Stomach (tissue), 19 donors: Measurements from ENCODE around the gene DCUN1D5. TPM values are rescaled to one million over a fixed set of nuclear protein-coding genes. Genes with fewer than 3 reads are reported as not detected.
A peak's percentile ranks its signal among the peaks of the same experiment; 100 is the strongest.

Experiments used
- DNase-seq, 2 donors: peaks; one replicate each; pipeline versions ENCODE4 v3.0.0 to v3.0.0-alpha.2; 2013 to 2019
- H3K27ac ChIP-seq, 5 donors: fragments of 200-600 bp in 4 of 5; sonication (generic) in 4 of 5; one replicate each; pipeline ENCODE4 v1.5.1; 2013 to 2019; ENCODE audit warnings: mild to moderate bottlenecking in 1 of 5, moderate library complexity in 1 of 5
- H3K27me3 ChIP-seq, 3 donors: fragments of 200-600 bp; sonication (generic); one replicate each; pipeline ENCODE4 v1.5.1; 2017 to 2019; ENCODE audit warnings: mixed run types in 1 of 3
- H3K36me3 ChIP-seq, 4 donors: fragments of 200-600 bp; sonication (generic); 1 replicate in 3 of 4; 2 replicates in 1 of 4; pipeline ENCODE4 v1.5.1; 2016 to 2019
- H3K4me1 ChIP-seq, 4 donors: fragments of 200-600 bp; sonication (generic); one replicate each; pipeline ENCODE4 v1.5.1; 2016 to 2019
- H3K4me3 ChIP-seq, 4 donors: fragments of 200-600 bp; sonication (generic) in 3 of 4; one replicate each; pipeline ENCODE4 v1.5.1; 2016 to 2019; ENCODE audit warnings: mild to moderate bottlenecking in 1 of 4
- H3K9me3 ChIP-seq, 4 donors: fragments of 200-600 bp; sonication (generic); one replicate each; pipeline ENCODE4 v1.5.1; 2016 to 2019
- CTCF ChIP-seq, 7 experiments: fragments of 450-650 bp in 4 of 7; fragments of 200-600 bp in 3 of 7; sonication (generic) in 3 of 7; IDR thresholded peaks; one replicate each; pipeline ENCODE4 v1.5.1; 2016 to 2019; ENCODE audit warnings: antibody characterized with exemption in 7 of 7, control low read depth in 2 of 7, mild to moderate bottlenecking in 1 of 7
- EP300 ChIP-seq: sonication (generic); formaldehyde crosslinking; IDR thresholded peaks from one replicate; pipeline ENCODE4 v1.6.1; 2017; ENCODE audit warnings: antibody characterized with exemption
- POLR2A ChIP-seq, 4 donors: fragments of 450-650 bp; IDR thresholded peaks; one replicate each; pipeline ENCODE4 v1.6.1; 2016; ENCODE audit warnings: antibody characterized with exemption in 4 of 4, control low read depth in 2 of 4, mild to moderate bottlenecking in 1 of 4, moderate library complexity in 1 of 4
- POLR2AphosphoS5 ChIP-seq, 3 donors: sonication (generic); formaldehyde crosslinking; IDR thresholded peaks; one replicate each; pipeline ENCODE4 v1.6.1; 2016; ENCODE audit warnings: antibody characterized with exemption in 3 of 3
- WGBS, 5 donors: extraction: QIAGEN DNeasy Blood & Tissue Kit in 3 of 5; methylation state at CpG; one replicate each; pipeline versions ENCODE4 v1.1.5 to v1.1.7; 2013 to 2018; 5-methylcytosine and 5-hydroxymethylcytosine counted together
- intact Hi-C: fragments of 100-400 bp; cut with DNase I; formaldehyde crosslinking; loops from one replicate; pipeline ENCODE4 v1.15.1; 2023; ENCODE audit warnings: low total_unique reads
- long read RNA-seq, 10 donors: transcript quantifications; one replicate each; lab custom pipeline, GENCODE V29; 2026
- polyA plus RNA-seq, 3 donors: library from polyadenylated mRNA; stranded (reverse); fragments of 200-250 nt; gene quantifications; one replicate each; pipeline ENCODE4 v1.2.3, GENCODE V29; 2013
- total RNA-seq, 5 donors: library from RNA; depleted of rRNA; stranded (reverse); fragments of >200 nt; gene quantifications; one replicate each; pipeline versions ENCODE4 v1.1.0 to v1.2.3, GENCODE V29; 2014 to 2016
- donor health status: healthy with polysubstance abuse.
- donor health status: Bipolar disorder and iron deficiency.
- donor health status: healthy.

DCUN1D5 gene
- total RNA-seq (10 to 100 TPM; 27.2 to 75.3 (median 37.1) TPM), polyA plus RNA-seq (10 to 100 TPM; 13.2 to 22.7 (median 22.3) TPM)
- long read RNA-seq, donor 1, partial matches to known transcripts: 0 of 4 reads
- long read RNA-seq, donor 1, other reads (novel, unspliced or antisense): 0 of 4 reads
- long read RNA-seq, donor 2, transcript DCUN1D5-201 (8 exons, 1,337 nt): major isoform, 7 of 7 reads
- long read RNA-seq, donor 2, partial matches to known transcripts: 0 of 7 reads
- long read RNA-seq, donor 2, other reads (novel, unspliced or antisense): 0 of 7 reads
- long read RNA-seq, donor 3, partial matches to known transcripts: 0 of 2 reads
- long read RNA-seq, donor 3, other reads (novel, unspliced or antisense): 0 of 2 reads
- long read RNA-seq, donor 4: 0 reads
- long read RNA-seq, donor 5, transcript DCUN1D5-201 (8 exons, 1,337 nt): major isoform, 5 of 7 reads
- long read RNA-seq, donor 5, partial matches to known transcripts: 0 of 7 reads
- long read RNA-seq, donor 5, other reads (novel, unspliced or antisense): 0 of 7 reads
- long read RNA-seq, donor 6, transcript DCUN1D5-201 (8 exons, 1,337 nt): major isoform, 16 of 17 reads
- long read RNA-seq, donor 6, partial matches to known transcripts: 0 of 17 reads
- long read RNA-seq, donor 6, other reads (novel, unspliced or antisense): 0 of 17 reads
- long read RNA-seq, donor 7, partial matches to known transcripts: 0 of 8 reads
- long read RNA-seq, donor 7, other reads (novel, unspliced or antisense): 0 of 8 reads
- long read RNA-seq, donor 8, transcript DCUN1D5-201 (8 exons, 1,337 nt): major isoform, 6 of 7 reads
- long read RNA-seq, donor 8, partial matches to known transcripts: 0 of 7 reads
- long read RNA-seq, donor 8, other reads (novel, unspliced or antisense): 0 of 7 reads
- long read RNA-seq, donor 9, partial matches to known transcripts: 0 of 3 reads
- long read RNA-seq, donor 9, other reads (novel, unspliced or antisense): 0 of 3 reads
- long read RNA-seq, donor 10, partial matches to known transcripts: 0 of 2 reads
- long read RNA-seq, donor 10, other reads (novel, unspliced or antisense): 0 of 2 reads

DNA sequence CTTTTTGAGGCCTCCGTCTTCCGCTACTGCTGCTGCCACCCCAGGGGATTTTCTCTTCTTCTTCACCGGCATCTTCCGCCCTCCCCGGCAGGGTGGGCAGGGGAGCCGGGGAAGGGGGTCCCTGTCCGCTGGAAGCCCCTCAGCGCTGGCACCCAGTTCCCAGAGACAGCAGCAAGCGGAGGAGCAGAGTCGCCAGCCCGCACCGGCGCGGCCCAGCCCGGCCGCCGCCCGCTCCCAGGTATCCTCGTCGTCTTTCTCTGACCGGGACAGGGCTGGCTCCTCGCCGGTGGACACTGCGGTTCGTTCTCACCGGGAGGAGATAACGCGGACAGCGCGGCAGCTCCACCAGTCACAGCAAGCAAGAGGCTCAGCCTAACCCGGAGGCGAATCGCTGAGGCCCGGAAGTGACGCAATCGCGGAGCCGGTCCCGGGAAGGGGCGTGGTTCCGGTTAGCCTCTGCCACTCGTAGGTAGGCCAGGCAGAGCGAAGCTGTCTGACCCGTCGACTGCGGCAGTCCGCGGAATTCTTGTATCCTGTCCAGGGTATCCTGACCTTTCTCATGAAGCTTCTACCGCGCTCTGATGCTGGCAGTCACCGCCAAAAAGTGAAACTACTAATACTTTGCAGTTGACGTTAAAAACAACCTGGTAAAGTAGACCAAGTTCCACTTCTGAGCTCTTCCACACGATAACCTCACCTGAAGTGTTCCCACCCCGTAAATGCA, at the start of gene DCUN1D5:
Gene DCUN1D5 (minus strand): TSS at position 360 of the 724 bp plus-strand sequence. CDS start 288 bp downstream, at position 72.
- Histone ChIP-seq H3K4me1 (peaks cover 8 to 42% (median 26%) of the 10 kb centered on the region in 4 donors), H3K4me3 (peak within 1 kb of the TSS; percentile 86 to 99 (median 92)), H3K27ac (peak within 1 kb of the TSS; percentile 88 to 93 (median 91)), H3K36me3 (peaks cover 0 to 7% (median 5%) of the 10 kb centered on the region in 4 donors), H3K9me3 (no peaks in the 10 kb centered on the region), H3K27me3 (peaks cover 0 to 28% (median 4%) of the 10 kb centered on the region in 3 donors)
- 0 to 1% (median 0%) methylated on average over 18 to 54 of the region's 54 CpGs for WGBS, 5 donors
- peak; percentile 98 to 99 for DNase-seq
- TF ChIP-seq EP300 (no peak), CTCF (IDR thresholded peaks at IDR 0.05) (no peak), POLR2A (IDR thresholded peaks at IDR 0.05) (peak in 2 of 4 donors; percentile 33 to 49), POLR2AphosphoS5 (IDR thresholded peaks at IDR 0.05) (peak; percentile 89 to 96 (median 90))
- intact Hi-C loops: no loop called here

DNA sequence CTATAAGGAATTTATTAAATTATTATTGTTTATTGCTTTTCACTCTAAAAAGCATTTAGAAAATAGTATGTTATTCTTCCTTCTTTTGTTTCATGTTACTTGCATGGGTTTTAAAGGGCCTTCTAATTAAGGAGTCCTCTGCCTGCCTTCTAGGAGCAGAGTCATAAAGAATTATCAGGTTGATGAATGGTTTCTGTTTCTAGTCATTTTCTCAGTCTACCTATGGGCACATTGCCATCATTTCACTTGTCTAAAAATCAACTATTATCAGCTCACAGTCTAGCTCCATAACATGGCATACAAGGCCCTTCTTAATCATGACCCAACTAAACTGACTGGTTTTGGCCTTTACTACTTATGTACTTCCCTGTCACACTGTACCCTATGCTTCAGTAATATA, 33.5 kb upstream of the DCUN1D5 start:
- H3K27me3 ChIP-seq: no peaks in the 10 kb centered on the region
- DNase-seq: no peak
- H3K4me3 ChIP-seq: no peak overlapping the region
- no peak overlapping the region for H3K27ac ChIP-seq
- intact Hi-C loops: no loop called here
- no peaks in the 10 kb centered on the region for H3K9me3 ChIP-seq
- no peak for TF ChIP-seq EP300
- TF ChIP-seq CTCF (IDR thresholded peaks at IDR 0.05): no peak
- TF ChIP-seq POLR2A (IDR thresholded peaks at IDR 0.05): no peak
- no peak for TF ChIP-seq POLR2AphosphoS5 (IDR thresholded peaks at IDR 0.05)
- no peaks in the 10 kb centered on the region for H3K4me1 ChIP-seq
- peaks cover 9 to 61% (median 38%) of the 10 kb centered on the region in 4 donors for H3K36me3 ChIP-seq

GRCh38 chr11:103114836-103115235, 22.9 kb upstream of the DCUN1D5 start:
- Histone ChIP-seq H3K4me3 (no peak overlapping the region), H3K27me3 (no peaks in the 10 kb centered on the region), H3K9me3 (no peaks in the 10 kb centered on the region), H3K36me3 (peaks cover 0 to 14% (median 0%) of the 10 kb centered on the region in 4 donors), H3K4me1 (peaks cover 0 to 32% (median 13%) of the 10 kb centered on the region in 4 donors), H3K27ac (no peak overlapping the region)
- intact Hi-C loops: no loop called here
- TF ChIP-seq POLR2A (IDR thresholded peaks at IDR 0.05) (no peak), POLR2AphosphoS5 (IDR thresholded peaks at IDR 0.05) (no peak), EP300 (no peak), CTCF (IDR thresholded peaks at IDR 0.05) (no peak)
- DNase-seq: no peak
- WGBS, 5 donors: 89 to 97% (median 93%) methylated on average over 4 of the region's 4 CpGs
